HG03457 (cell line): ENCODE measurements around the gene KPNA3.
"Not testable (repeated sequence)": the region's sequence is repeated elsewhere in the genome, so short reads cannot be mapped to it uniquely, and the experiment has no call there.

Experiments
- ATAC-seq: cut with Tn5 transposase; IDR thresholded peaks from one replicate; pipeline ENCODE4 v1.9.1; 2021; ENCODE audit warnings: moderate number of reproducible peaks; ENCODE audit not compliant: unreplicated experiment

The KPNA3 gene

DNA sequence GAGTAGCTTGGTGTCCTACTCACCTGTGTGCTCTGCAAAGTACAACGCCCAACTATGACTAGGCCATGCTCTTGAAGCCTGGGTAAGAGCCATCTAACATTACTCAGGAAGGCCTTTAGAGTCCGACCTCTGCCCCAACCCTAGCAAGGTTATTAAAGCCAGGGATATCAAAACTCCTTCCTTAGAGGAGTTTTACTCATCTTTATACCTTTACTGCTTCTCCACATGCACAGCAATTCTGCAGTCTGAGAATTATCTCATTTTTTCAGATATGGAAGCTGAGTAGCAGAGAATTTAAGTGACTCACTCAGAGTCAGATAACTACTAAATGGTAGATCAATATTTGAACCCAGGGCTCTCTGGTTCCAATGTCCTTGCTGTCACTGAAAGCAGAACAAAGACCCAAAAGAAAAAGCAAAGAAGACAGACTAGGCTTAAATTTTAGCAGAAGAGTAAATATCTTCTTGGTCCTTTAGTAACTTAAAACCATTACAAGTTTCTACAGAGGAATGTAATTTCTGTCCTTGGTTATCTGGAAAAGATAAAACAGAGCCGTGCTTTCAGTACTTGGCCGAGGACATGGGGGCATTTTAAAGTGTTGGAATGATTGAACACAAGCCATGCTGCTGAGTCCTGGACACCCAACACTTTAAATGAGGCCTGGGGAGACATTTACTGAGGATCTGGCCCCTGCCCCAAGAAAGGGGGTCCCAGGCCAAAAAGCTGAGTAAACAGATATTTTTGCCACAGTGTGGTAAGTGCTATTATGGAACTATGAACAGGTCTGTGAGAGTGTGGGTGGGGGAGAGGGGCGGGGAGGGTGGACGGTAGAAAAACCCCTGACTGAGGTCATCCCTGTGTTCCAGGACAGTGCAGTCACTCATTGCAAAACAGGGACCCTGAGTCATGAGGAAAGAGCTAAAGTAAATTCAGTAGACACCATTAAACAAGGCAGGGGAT, 18.4 kb upstream of the KPNA3 start:
- ATAC-seq, result no peak

DNA sequence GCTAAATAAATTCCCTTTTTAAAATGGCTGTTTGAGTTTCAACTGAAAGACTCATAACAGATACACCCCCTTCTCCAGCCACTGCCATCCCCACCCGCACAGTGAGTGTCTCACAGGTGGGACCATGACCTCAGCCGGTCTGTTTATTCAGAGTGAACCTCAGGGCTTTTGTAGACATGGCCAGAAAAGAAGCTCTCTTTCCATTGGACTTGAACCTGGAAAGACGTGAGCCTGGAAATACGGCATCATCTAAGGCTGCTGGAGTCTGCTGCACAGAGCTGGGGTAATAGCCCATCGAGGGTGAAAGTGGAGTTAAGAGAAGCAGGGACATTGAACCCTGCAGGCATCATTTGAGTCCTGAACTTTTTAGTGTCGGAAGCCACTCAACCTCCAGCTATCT, 15.2 kb upstream of the KPNA3 start:
- ATAC-seq, result no peak

DNA sequence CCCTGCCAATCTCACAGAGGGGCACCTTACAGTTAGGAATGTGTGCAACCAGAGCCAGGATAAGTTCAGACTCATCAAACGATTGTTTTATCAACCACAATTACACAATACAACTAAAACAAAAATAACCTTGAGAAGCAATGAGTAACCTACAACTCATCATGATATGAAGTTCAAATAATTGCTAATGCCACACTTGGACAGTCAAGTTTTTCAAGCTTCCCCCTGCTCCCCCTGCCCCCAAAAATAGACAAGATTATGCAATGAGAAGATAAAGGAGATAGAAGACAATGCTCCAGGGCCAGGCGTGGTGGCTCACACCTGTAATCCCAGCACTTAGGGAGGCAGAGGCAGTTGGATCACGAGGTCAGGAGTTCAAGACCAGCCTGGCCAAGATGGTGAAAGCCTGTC, 13.6 kb upstream of the KPNA3 start:
- ATAC-seq, result no peak

DNA sequence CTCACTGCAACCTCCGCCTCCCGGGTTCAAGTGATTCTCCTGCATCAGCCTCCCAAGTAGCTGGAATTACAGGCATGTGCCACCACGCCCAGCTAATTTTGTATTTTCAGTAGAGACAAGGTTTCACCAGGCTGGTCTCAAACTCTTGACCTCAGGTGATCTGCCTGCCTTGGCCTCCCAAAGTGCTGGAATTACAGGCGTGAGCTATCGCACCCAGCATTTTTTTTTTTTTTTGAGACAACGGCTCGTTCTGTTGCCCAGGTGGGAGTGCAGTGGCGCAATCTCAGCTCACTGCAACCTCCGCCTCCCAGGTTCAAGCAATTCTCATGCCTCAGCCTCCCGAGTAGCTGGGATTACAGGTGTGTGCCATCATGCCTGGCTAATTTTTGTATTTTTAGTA, 10.6 kb upstream of the KPNA3 start:
- ATAC-seq, result not testable (repeated sequence)

DNA sequence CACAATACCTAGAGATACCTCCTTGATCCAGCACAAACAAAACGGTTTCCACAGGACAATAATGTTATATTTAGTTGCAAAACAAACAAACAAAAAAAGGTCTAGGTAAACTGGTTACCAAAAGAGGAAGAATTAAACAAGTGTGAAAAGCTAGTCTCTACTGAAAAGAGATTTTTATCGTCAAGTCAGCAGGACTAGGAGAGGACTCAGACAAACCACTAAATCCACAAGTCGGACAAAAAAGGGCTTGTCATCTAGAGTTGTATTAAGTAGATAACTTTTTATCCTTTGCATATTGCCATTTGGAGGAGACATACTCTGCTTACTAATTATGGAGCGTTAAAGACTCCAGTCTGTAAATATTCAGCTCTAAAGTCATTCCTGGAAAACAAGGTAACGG, 9.9 kb upstream of the KPNA3 start:
- no peak for ATAC-seq

DNA sequence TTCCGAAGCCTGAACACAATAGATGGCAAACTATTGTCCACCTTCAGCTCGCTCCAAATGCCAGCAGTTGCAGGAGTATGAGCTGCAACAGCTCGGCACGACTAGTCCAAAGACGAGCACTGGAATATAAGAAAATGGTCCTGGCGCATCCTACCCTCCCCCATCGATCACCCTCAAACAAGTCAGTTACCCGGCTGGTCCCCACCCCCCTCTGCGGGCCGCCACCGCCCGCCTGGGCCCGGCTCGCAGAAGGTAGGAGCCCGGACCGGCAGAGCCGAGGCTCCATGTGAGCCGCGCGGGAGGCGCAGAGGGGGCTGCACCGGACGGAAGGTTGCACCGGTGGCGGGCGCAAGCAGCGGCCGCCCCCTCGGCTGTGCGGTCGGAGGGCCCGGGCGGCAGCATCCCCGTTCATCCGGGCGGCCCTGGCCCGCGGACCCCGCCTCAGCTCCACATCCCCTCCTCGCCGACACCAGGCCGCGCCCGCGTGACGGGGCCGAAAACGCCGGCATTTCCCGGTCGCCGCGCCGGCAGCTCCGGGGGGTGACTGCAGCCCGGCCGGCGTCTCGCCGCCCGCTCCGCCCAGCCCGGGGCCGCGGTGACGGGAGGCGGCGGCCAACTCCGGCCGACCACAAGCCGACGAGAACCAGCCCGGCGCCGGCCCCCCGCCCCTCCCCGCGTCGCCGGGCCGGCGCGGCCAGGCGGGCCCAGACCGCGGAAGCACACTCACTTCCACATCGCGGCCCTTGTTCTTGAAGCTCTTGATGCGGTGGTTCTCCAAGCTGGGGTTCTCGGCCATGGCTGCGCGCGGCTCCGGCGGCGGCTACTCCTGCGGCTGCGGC, 552 bp downstream of the KPNA3 start:
- ATAC-seq, result peak; percentile 10

DNA sequence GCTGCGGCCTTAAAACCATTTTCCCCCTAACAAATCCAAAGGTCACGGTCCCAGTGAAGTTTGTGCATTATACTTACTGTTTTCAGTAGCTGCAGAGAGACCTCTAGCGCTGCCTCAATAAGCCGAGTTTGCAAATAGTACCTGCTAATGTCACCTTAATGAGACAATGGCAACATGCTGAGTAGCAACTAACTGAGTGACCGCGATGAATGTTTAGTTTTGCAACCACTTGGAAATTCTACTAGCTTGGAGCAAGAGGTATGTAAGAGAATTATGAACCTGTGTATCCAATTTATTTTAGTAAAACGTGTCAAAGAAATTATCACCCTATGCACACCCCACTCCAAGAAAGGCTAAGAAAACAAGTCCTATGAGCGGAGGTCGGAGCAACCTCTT, 1.2 kb downstream of the KPNA3 start:
- no peak for ATAC-seq

DNA sequence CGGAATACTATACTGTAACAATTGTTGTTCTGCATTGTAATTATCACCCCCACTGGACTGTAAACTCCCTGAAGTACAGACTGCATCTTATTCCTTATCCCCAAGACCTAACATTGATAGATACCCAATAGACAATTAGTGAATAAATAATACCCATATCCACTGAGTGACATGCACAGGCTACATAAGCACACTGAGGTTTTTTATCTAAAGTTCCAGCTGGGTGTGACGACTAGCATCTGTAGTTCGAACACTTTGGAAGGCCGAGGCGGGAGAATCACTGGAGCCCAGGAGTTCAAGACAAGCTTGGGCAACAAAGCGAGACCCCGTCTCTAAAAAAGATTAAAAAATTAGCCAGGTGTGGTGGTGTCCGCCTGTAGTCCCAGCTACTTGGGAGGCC, 2.5 kb downstream of the KPNA3 start:
- no peak for ATAC-seq

DNA sequence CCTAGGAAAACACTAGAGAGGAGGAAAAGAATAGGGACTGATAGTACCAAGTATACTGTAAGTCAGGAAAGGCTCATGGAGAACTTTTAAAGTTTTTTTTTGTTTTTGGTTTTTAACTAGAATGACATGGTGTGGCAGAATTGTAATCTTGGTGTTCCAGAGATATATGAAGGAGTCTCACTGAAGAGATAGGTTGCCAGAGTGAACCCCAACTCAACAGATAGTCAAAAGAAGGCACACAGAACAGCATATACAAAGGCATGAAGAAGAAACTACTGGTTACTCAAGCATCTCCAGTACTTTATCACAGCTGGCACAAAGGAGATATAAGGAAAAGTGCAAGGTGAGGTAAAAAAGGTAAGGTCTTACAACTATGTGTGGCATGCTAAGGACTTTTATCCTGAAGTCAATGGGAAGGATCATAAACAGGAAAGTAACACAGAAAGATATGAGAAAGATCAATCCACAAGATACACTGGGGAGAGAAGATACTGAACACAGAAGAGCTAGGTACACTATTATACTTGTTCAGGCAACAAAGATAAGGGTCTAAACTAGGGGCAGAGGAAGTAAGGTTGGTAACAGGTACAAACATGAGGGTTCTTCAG, 6.0 kb downstream of the KPNA3 start:
- ATAC-seq, result no peak

DNA sequence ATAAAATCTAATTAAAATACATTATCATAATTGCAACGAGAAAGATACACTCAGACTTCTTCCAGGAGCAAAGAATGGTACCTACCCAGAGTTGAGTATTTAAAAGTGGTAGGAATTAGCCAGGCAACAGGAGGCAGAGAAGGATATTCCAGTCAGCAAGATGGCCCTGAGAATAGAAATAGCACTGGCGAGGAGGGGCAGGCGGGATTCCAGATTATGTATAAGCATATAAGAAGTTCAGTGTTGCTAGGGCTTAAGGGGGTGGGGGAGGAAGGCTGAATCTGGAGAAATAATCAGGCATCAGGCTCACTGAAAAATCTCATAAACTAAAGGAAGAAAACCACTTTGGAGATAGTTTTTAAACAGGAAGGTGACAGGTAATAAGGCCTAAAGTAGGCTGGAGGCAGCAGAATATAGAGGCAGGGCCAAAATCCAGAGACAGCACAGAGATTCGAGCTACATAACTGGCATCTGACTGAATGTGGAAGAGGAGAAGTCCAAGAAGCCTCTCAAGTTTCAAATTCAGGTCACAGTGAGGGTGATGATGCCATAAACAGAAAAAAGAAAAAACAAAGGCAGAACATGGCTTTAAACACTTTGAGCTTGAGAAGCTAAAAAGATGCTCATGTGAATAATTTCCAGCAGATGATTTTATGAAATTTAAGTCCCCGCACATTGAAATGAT, 7.5 kb downstream of the KPNA3 start:
- ATAC-seq, result no peak

DNA sequence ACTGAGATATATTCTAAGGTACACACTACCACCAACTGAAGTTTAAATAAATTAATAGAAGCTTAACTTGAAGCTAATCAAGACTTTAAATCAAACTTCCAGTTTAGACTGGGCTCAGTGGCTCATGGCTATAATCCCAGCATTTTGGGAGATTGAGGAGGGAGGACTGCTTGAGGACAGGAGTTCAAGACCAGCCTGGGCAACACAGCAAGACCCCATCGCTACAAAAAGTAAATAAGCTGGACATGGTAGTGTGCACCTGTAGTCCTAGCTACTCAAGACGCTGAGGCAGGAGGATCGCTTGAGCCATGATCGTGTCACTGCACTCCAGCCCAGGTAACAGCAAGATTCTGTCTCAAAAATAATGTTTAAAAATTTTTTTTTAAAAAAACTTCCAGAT, 8.6 kb downstream of the KPNA3 start:
- no peak for ATAC-seq

DNA sequence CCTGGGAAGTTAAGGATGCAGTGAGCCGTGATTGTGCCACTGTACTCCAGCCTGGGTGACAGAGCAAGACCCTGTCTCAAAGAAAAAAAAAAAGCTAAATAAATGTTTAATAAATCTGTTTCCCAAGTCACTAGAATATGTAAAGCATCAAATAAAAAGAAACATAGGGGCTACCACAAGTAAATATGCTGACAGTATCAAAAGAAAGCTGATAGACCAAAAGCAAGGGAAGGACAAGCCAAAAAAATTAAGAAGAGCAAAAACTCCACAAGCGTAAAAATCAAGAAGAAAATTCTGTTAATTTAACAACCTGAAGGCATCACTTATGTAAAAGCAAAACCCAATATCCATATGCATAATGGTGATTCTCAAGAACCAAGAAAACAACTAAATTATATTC, 9.7 kb downstream of the KPNA3 start:
- ATAC-seq, result no peak

DNA sequence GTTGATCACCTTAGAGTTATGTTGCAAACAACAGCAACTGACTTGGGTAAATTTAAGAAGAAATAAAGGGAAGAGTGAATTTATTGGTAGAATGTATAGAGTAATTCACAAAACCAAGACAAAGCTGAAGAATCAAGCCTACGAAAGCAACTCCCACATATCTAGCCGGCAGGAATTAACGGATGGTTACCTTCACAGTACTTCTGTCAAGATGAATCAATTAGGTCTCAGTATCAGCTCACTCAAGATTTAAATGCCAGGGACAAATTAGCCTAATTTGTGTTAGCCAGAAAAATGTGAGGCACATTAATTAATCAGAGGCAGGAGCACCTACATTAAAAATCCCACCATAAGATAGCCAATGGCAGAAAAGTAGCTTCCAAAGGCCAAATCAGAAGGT, 10.7 kb downstream of the KPNA3 start:
- ATAC-seq, result no peak

DNA sequence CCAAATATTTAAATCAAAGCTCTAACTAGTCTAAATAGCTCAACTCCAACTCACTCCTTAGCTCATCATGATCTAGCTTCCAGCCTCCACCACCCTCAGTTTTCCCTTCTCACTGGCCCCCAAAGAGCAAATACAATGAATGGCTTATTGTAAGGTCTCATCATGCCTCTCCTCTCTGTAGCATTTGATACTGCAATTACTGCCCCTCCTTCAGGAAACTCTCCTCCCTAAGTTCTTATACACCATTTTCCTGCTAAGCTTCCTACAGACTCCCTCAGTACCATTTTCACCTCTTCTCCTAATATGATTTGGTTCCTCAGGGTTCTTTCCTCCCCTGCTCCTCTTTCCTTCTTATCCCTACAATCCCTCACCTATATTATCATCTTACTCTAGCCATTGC, 12.8 kb downstream of the KPNA3 start:
- no peak for ATAC-seq

DNA sequence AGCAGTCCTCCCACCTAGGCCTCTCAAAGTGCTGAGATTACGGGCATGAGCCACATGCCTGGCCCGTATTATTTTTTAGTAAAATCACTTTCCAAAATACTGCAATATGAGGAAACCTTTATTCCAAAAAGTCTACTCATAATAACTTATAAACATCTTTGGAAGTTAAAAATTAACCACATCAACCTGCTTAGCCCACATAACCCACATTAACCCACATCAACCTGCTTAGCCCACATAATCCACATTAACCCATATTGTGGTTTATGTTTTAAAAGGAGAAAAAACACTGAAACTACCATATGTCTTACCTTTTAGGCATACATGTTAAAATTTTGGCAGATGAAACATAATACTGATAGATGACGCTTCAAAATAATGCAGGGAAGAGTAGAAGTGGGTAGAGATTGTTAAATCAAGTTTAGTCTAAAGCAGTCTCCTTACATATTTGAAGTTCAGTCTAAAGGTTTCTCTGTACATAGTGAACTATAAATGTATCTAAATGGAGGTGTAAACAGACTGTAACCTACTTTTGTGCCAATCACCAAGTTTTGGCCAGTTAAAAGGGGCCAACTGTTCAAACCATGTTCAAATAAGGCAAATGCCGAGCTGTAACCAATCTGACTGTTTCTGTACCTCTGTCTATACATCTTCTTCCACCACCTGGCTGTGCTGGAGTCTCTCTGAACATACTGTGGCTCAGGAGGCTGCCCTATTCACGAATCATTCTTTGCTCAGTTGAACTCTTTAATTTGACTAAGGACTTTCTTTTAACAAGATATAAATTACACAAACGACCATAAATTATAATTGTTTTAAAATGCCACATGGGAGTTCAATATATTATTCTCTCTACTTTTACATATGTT, 14.5 kb downstream of the KPNA3 start:
- ATAC-seq, result no peak

DNA sequence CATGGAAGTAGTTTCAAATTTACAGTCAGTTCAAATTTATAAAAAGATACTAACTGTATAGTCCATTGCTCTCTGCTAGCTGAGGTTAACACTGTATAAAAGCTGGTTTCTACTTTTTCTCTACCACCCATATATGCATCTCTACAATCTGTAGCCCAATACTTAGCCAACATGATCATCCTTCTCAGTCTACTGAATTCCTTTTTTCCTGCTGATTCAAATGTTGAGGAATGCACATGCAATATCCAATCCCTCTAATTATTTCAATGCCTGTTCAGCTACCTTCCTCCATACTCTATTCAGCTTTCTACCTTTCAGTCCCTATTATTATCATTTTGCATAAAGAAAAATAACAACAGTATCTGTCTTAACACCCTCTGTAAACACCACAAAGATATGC, 15.6 kb downstream of the KPNA3 start:
- ATAC-seq, result no peak

DNA sequence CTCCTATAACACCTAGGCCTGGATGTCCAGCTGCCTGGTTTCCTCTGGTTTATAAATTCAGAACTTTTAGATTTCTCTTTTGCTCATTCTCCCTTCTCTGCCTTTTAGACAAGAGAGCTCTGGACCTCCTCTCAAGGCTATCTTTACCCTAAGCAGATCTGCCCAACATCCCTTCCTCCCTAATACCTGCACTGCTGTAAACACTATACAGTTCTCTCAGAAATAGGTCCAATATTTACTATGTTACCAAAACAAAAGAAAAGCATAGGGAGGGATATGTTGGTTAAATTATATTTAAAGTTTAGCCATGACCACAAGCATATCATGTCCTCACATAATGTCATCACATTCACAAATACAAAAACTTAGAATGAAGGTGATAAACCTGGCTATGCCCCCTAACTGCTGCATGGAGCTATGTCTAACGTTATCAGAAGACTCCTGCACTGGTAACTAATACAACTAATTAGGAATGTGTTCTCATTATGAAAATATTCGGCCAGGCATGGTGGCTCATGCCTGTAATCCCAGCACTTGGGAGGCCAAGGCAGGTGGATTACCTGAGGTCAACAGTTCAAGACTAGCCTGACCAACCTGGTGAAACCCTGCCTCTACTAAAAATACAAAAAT, 18.0 kb downstream of the KPNA3 start:
- ATAC-seq, result no peak

DNA sequence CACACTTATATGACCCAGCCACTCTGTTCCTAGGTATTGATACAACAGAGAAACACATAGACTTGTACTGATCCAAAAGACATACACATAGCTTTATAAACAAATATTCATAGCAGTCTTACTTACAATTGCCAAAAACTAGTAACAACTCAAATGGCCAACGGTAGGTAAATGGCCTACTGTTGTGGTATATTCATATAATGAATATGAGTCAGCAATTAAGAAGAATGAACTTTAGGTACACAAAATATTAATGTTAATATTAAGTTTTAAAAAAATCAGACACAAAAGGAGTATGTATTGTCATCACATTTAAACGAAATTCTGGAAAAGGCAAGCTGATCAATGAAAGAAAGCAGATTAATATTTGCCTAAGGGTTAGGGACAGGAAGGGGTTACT, 19.7 kb downstream of the KPNA3 start:
- no peak for ATAC-seq

DNA sequence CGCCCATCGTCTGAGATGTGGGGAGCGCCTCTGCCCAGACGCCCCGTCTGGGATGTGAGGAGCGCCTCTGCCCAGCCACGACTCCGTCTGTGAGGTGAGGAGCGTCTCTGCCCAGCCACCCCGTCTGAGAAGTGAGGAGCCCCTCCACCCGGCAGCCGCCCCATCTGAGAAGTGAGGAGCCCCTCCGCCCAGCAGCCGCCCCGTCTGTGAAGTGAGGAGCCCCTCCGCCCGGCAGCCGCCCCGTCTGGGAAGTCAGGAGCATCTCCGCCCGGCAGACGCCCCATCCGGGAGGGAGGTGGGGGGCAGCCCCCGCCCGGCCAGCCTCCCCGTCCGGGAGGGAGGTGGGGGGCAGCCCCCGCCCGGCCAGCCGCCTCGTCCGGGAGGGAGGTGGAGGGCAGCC, 30.7 kb downstream of the KPNA3 start:
- ATAC-seq, result not testable (repeated sequence)

DNA sequence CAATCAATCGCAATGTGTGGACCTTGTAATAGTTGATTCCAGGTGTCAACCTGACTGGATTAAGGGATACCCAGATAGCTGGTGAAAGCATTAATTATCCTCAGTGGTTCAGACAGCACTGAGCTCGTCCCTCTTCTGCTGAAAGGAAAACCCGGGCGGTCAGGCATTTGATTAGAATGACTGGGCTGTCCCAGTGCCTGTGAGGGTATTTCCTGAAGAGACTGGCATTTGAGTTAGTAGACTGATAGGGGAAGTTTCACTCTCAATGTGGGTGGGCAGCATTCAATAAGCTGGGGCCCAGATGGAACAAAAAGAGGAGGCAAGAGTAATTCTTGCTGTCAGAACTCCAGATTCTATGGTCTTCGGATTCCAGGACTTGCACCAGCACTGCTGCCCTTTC, 31.9 kb downstream of the KPNA3 start:
- no peak for ATAC-seq
